ENCODE results near the gene UPP2. TPM values are rescaled to one million over a fixed set of nuclear protein-coding genes. Genes with fewer than 3 reads are reported as not detected.
A peak's percentile ranks its signal among the peaks of the same experiment; 100 is the strongest.

UPP2 gene
- total and polyA plus RNA-seq, 2 of the 13 experiments (the other 11 are each of a cell fraction or from before 2014, with no cell fraction given): 0.07 to 0.28 TPM

DNA sequence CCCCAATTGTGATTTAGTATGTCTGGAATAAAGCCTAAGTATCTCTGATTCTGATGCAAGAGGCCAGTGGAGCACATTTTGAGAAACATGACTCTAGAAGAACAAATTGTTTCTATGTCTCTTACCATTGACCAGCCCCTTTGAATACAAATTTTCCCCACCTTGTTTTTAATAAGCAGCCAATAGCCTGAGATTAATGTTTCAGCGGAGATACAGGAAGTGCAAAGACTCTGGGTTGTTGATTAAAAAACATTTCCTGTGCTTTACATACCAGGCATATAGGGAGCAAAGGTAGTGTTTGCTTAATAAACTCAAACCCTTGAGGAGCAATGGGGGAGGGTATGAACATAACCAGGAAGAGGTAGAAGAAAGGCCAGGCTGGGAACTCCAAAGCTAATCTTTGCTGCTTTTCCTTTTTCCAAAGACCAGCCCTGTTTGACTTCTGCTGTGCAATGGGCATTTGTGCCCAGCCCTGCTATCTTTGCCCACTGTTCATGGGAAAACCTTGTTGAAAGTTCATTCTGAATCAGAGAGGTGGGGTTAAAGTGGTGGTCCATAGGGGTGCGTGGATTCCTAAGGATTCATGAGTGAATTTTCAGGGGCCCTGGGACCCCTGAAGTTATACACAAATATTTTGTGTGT lies 29.3 kb downstream of the UPP2 start (continued):
- TF ChIP-seq, protein P1, sequence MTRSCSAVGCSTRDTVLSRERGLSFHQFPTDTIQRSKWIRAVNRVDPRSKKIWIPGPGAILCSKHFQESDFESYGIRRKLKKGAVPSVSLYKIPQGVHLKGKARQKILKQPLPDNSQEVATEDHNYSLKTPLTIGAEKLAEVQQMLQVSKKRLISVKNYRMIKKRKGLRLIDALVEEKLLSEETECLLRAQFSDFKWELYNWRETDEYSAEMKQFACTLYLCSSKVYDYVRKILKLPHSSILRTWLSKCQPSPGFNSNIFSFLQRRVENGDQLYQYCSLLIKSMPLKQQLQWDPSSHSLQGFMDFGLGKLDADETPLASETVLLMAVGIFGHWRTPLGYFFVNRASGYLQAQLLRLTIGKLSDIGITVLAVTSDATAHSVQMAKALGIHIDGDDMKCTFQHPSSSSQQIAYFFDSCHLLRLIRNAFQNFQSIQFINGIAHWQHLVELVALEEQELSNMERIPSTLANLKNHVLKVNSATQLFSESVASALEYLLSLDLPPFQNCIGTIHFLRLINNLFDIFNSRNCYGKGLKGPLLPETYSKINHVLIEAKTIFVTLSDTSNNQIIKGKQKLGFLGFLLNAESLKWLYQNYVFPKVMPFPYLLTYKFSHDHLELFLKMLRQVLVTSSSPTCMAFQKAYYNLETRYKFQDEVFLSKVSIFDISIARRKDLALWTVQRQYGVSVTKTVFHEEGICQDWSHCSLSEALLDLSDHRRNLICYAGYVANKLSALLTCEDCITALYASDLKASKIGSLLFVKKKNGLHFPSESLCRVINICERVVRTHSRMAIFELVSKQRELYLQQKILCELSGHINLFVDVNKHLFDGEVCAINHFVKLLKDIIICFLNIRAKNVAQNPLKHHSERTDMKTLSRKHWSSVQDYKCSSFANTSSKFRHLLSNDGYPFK (CRISPR knock-in tag; IDR thresholded peaks at IDR 0.05; ENCODE audit: borderline replicate concordance): no peak
- TF ChIP-seq POGZ (CRISPR knock-in tag; IDR thresholded peaks at IDR 0.05) (peak; percentile 80), TEAD2 (CRISPR knock-in tag; IDR thresholded peaks at IDR 0.05) (no peak), AKAP8 (CRISPR knock-in tag; IDR thresholded peaks at IDR 0.05) (no peak), KLF11 (CRISPR knock-in tag; IDR thresholded peaks at IDR 0.05) (0 out of 2 replicates have a peak, but pooled peaks have one; percentile 70), ZNF143 (CRISPR knock-in tag; IDR thresholded peaks at IDR 0.05) (no peak), ELF3 (CRISPR knock-in tag; IDR thresholded peaks at IDR 0.05) (peak; percentile 100), ZMYM3 (CRISPR knock-in tag; IDR thresholded peaks at IDR 0.05) (peak; percentile 53; the same call in 1 of the 2 replicates), CHD4 (IDR thresholded peaks at IDR 0.05; ENCODE audit: borderline replicate concordance, low read length) (peak; percentile 33; the same call in 1 of the 2 replicates), EHMT2 (IDR thresholded peaks at IDR 0.05; ENCODE audit: borderline replicate concordance, low read depth, low read length) (peak; percentile 67; the same call in 1 of the 2 replicates), ZNF720 (CRISPR knock-in tag; IDR thresholded peaks at IDR 0.05) (no peak), ZNF616 (CRISPR knock-in tag; IDR thresholded peaks at IDR 0.05; ENCODE audit: low read depth) (no peak), ZNF24 (IDR thresholded peaks at IDR 0.05) (no peak), ZFP41 (CRISPR knock-in tag; IDR thresholded peaks at IDR 0.05; ENCODE audit: borderline replicate concordance) (no peak), SRSF9 (IDR thresholded peaks at IDR 0.05; ENCODE audit: borderline replicate concordance, insufficient read depth, low read depth, low read length, poor library complexity, severe bottlenecking) (no peak)
- TF ChIP-seq, protein P2, sequence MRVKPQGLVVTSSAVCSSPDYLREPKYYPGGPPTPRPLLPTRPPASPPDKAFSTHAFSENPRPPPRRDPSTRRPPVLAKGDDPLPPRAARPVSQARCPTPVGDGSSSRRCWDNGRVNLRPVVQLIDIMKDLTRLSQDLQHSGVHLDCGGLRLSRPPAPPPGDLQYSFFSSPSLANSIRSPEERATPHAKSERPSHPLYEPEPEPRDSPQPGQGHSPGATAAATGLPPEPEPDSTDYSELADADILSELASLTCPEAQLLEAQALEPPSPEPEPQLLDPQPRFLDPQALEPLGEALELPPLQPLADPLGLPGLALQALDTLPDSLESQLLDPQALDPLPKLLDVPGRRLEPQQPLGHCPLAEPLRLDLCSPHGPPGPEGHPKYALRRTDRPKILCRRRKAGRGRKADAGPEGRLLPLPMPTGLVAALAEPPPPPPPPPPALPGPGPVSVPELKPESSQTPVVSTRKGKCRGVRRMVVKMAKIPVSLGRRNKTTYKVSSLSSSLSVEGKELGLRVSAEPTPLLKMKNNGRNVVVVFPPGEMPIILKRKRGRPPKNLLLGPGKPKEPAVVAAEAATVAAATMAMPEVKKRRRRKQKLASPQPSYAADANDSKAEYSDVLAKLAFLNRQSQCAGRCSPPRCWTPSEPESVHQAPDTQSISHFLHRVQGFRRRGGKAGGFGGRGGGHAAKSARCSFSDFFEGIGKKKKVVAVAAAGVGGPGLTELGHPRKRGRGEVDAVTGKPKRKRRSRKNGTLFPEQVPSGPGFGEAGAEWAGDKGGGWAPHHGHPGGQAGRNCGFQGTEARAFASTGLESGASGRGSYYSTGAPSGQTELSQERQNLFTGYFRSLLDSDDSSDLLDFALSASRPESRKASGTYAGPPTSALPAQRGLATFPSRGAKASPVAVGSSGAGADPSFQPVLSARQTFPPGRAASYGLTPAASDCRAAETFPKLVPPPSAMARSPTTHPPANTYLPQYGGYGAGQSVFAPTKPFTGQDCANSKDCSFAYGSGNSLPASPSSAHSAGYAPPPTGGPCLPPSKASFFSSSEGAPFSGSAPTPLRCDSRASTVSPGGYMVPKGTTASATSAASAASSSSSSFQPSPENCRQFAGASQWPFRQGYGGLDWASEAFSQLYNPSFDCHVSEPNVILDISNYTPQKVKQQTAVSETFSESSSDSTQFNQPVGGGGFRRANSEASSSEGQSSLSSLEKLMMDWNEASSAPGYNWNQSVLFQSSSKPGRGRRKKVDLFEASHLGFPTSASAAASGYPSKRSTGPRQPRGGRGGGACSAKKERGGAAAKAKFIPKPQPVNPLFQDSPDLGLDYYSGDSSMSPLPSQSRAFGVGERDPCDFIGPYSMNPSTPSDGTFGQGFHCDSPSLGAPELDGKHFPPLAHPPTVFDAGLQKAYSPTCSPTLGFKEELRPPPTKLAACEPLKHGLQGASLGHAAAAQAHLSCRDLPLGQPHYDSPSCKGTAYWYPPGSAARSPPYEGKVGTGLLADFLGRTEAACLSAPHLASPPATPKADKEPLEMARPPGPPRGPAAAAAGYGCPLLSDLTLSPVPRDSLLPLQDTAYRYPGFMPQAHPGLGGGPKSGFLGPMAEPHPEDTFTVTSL (CRISPR knock-in tag; IDR thresholded peaks at IDR 0.05; ENCODE audit: borderline replicate concordance): peak; percentile 96
- TF ChIP-seq, protein P3, sequence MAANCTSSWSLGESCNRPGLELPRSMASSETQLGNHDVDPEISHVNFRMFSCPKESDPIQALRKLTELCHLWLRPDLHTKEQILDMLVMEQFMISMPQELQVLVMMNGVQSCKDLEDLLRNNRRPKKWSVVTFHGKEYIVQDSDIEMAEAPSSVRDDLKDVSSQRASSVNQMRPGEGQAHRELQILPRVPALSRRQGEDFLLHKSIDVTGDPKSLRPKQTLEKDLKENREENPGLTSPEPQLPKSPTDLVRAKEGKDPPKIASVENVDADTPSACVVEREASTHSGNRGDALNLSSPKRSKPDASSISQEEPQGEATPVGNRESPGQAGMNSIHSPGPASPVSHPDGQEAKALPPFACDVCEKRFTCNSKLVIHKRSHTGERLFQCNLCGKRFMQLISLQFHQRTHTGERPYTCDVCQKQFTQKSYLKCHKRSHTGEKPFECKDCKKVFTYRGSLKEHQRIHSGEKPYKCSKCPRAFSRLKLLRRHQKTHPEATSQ (CRISPR knock-in tag; IDR thresholded peaks at IDR 0.05; ENCODE audit: borderline replicate concordance): no peak
- TF ChIP-seq, protein P4, sequence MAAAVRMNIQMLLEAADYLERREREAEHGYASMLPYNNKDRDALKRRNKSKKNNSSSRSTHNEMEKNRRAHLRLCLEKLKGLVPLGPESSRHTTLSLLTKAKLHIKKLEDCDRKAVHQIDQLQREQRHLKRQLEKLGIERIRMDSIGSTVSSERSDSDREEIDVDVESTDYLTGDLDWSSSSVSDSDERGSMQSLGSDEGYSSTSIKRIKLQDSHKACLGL (CRISPR knock-in tag; IDR thresholded peaks at IDR 0.05): no peak
- TF ChIP-seq, protein P5, sequence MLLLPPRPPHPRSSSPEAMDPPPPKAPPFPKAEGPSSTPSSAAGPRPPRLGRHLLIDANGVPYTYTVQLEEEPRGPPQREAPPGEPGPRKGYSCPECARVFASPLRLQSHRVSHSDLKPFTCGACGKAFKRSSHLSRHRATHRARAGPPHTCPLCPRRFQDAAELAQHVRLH (CRISPR knock-in tag; IDR thresholded peaks at IDR 0.05; ENCODE audit: borderline replicate concordance, low read depth): peak; percentile 80
